A549 (cell line): Measurements from ENCODE around the gene GULP1.

Experiments
- CEBPB ChIP-seq, 2 experiments: fragments of >200 bp in 1 of 2; sonication (Bioruptor Twin) in 1 of 2; formaldehyde crosslinking in 1 of 2; IDR thresholded peaks; 2 replicates each; pipeline ENCODE4 v1.6.1; 2012 to 2016
- CHD2 ChIP-seq: fragments of 150-350 bp; IDR thresholded peaks from 2 replicates; pipeline ENCODE4 v1.6.1; 2014; ENCODE audit warnings: low read length; ENCODE audit not compliant: partially characterized antibody
- EHMT2 ChIP-seq: fragments of 200-600 bp; sonication (generic); IDR thresholded peaks from 2 replicates; pipeline ENCODE4 v1.6.1; 2016; ENCODE audit warnings: antibody characterized with exemption, low read depth, mild to moderate bottlenecking, moderate library complexity
- EP300 ChIP-seq, 2 experiments: fragments of >200 bp; sonication (Bioruptor Twin); formaldehyde crosslinking; IDR thresholded peaks; 2 replicates in 1 of 2; 3 replicates in 1 of 2; pipeline ENCODE4 v1.6.1; 2016 to 2017
- JUNB ChIP-seq: fragments of >200 bp; sonication (Bioruptor Twin); formaldehyde crosslinking; IDR thresholded peaks from 2 replicates; pipeline ENCODE4 v1.6.1; 2016
- MAFK ChIP-seq: fragments of 450-650 bp; IDR thresholded peaks from 2 replicates; pipeline ENCODE4 v1.6.1; 2014; ENCODE audit not compliant: partially characterized antibody
- MAZ ChIP-seq: fragments of 150-350 bp; IDR thresholded peaks from 2 replicates; pipeline ENCODE4 v1.6.1; 2014; ENCODE audit warnings: antibody characterized with exemption, low read depth, low read length, borderline replicate concordance
- POLR2A ChIP-seq: IDR thresholded peaks from 2 replicates; pipeline ENCODE4 v1.6.1; 2012; ENCODE audit warnings: mild to moderate bottlenecking, low read length
- RFX5 ChIP-seq: fragments of 450-650 bp; IDR thresholded peaks from 2 replicates; pipeline ENCODE4 v1.7.1; 2014; ENCODE audit warnings: antibody characterized with exemption, mild to moderate bottlenecking, moderate library complexity
- TF ChIP-seq, protein P1 (sequence below): fragments of >200 bp; sonication (Bioruptor Twin); formaldehyde crosslinking; IDR thresholded peaks from 3 replicates; pipeline ENCODE4 v1.5.1; 2016
- TF ChIP-seq, protein P2 (sequence below): fragments of 450-650 bp; IDR thresholded peaks from 2 replicates; pipeline ENCODE4 v1.6.1; 2014; ENCODE audit warnings: antibody characterized with exemption
- TF ChIP-seq, protein P3 (sequence below): IDR thresholded peaks from 2 replicates; pipeline ENCODE4 v1.6.1; 2012
- TF ChIP-seq, protein P4 (sequence below): fragments of 150-350 bp; IDR thresholded peaks from 2 replicates; pipeline ENCODE4 v1.6.1; 2014; ENCODE audit warnings: low read depth, mild to moderate bottlenecking, low read length
- TF ChIP-seq, protein P5 (sequence below): IDR thresholded peaks from 2 replicates; pipeline ENCODE4 v1.6.1; 2012

DNA sequence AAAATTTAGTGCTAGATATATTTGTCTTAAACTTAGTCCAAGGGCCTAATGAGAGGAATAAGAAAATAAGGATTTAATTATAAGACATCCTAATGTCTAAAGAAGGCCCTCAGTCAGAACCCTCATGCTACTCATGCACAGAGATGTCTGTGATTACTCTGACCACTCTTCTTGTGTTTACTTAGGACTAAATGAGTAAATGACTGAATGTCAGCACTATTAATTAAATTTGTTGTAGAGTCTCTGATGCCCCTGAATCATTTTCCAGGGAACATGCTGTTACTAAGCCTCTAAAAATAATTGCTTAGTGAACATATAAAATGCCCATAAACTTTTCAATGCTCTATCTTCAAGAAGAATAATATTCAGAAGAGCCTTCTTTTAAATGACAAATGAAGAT, 32.4 kb downstream of the GULP1 start:
- TF ChIP-seq, protein P1, sequence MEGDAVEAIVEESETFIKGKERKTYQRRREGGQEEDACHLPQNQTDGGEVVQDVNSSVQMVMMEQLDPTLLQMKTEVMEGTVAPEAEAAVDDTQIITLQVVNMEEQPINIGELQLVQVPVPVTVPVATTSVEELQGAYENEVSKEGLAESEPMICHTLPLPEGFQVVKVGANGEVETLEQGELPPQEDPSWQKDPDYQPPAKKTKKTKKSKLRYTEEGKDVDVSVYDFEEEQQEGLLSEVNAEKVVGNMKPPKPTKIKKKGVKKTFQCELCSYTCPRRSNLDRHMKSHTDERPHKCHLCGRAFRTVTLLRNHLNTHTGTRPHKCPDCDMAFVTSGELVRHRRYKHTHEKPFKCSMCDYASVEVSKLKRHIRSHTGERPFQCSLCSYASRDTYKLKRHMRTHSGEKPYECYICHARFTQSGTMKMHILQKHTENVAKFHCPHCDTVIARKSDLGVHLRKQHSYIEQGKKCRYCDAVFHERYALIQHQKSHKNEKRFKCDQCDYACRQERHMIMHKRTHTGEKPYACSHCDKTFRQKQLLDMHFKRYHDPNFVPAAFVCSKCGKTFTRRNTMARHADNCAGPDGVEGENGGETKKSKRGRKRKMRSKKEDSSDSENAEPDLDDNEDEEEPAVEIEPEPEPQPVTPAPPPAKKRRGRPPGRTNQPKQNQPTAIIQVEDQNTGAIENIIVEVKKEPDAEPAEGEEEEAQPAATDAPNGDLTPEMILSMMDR, result no peak
- no peak for TF ChIP-seq CHD2
- no peak for TF ChIP-seq MAFK
- TF ChIP-seq, protein P2, sequence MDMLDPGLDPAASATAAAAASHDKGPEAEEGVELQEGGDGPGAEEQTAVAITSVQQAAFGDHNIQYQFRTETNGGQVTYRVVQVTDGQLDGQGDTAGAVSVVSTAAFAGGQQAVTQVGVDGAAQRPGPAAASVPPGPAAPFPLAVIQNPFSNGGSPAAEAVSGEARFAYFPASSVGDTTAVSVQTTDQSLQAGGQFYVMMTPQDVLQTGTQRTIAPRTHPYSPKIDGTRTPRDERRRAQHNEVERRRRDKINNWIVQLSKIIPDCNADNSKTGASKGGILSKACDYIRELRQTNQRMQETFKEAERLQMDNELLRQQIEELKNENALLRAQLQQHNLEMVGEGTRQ, result no peak
- TF ChIP-seq MAZ, result no peak
- TF ChIP-seq POLR2A, result no peak
- no peak for TF ChIP-seq RFX5
- no peak for TF ChIP-seq EP300 (IDR thresholded peaks at IDR 0.05)
- TF ChIP-seq, protein P3, sequence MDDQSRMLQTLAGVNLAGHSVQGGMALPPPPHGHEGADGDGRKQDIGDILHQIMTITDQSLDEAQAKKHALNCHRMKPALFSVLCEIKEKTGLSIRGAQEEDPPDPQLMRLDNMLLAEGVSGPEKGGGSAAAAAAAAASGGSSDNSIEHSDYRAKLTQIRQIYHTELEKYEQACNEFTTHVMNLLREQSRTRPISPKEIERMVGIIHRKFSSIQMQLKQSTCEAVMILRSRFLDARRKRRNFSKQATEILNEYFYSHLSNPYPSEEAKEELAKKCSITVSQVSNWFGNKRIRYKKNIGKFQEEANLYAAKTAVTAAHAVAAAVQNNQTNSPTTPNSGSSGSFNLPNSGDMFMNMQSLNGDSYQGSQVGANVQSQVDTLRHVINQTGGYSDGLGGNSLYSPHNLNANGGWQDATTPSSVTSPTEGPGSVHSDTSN, result no peak
- TF ChIP-seq, protein P4, sequence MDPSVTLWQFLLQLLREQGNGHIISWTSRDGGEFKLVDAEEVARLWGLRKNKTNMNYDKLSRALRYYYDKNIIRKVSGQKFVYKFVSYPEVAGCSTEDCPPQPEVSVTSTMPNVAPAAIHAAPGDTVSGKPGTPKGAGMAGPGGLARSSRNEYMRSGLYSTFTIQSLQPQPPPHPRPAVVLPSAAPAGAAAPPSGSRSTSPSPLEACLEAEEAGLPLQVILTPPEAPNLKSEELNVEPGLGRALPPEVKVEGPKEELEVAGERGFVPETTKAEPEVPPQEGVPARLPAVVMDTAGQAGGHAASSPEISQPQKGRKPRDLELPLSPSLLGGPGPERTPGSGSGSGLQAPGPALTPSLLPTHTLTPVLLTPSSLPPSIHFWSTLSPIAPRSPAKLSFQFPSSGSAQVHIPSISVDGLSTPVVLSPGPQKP, result no peak
- no peak for TF ChIP-seq CEBPB (IDR thresholded peaks at IDR 0.05)
- TF ChIP-seq, protein P5, sequence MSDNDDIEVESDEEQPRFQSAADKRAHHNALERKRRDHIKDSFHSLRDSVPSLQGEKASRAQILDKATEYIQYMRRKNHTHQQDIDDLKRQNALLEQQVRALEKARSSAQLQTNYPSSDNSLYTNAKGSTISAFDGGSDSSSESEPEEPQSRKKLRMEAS, result no peak
- no peak for TF ChIP-seq JUNB
- no peak for TF ChIP-seq EHMT2
